ENCODE results near the gene UNC45A.

GRCh38 chr15:90938261-90938660, 3.2 kb downstream of the UNC45A start:
- TF ChIP-seq CTCF (IDR thresholded peaks at IDR 0.05) (no peak), POLR2A (IDR thresholded peaks at IDR 0.05) (no peak)
